Gastrocnemius medialis (tissue), 4 donors: ENCODE results near the gene PLAC1. TPM values are rescaled to one million over a fixed set of nuclear protein-coding genes. Genes with fewer than 3 reads are reported as not detected.
A peak's percentile ranks its signal among the peaks of the same experiment; 100 is the strongest.

ENCODE experiments used
- ATAC-seq, 2 donors: fragments of 150-250 bp; one replicate each; pipeline ENCODE4 v1.9.1; 2016
- DNase-seq, 2 donors: peaks; one replicate each; pipeline ENCODE4 v3.0.0-alpha.2; 2019
- H3K27ac ChIP-seq, 4 donors: fragments of 200-600 bp; sonication (generic); 1 replicate in 1 of 4; 2 replicates in 3 of 4; pipeline ENCODE4 v1.5.1; 2016 to 2018; ENCODE audit warnings: mild to moderate bottlenecking in 2 of 4, moderate library complexity in 1 of 4
- H3K27me3 ChIP-seq, 3 donors: fragments of 200-600 bp; sonication (generic) in 2 of 3; 1 replicate in 1 of 3; 2 replicates in 2 of 3; pipeline versions ENCODE4 v1.5.1 to v1.6.0; 2016 to 2019; ENCODE audit warnings: mild to moderate bottlenecking in 1 of 3, moderate library complexity in 1 of 3
- H3K36me3 ChIP-seq, 2 donors: fragments of 200-600 bp; sonication (generic) in 1 of 2; one replicate each; pipeline ENCODE4 v1.5.1; 2017 to 2018
- H3K4me1 ChIP-seq, 2 donors: fragments of 200-600 bp; sonication (generic) in 1 of 2; one replicate each; pipeline ENCODE4 v1.5.1; 2016 to 2017; ENCODE audit warnings: mild to moderate bottlenecking in 2 of 2
- H3K4me3 ChIP-seq, 4 donors: fragments of 200-600 bp; sonication (generic) in 3 of 4; 1 replicate in 1 of 4; 2 replicates in 3 of 4; pipeline ENCODE4 v1.5.1; 2016 to 2019; ENCODE audit warnings: mild to moderate bottlenecking in 2 of 4
- H3K9me3 ChIP-seq, 3 donors: fragments of 200-600 bp; sonication (generic) in 2 of 3; 1 replicate in 1 of 3; 2 replicates in 2 of 3; pipeline ENCODE4 v1.5.1; 2016 to 2019
- POLR2A ChIP-seq, 2 donors: fragments of 450-650 bp; IDR thresholded peaks; one replicate each; pipeline ENCODE4 v1.6.1; 2017; ENCODE audit warnings: antibody characterized with exemption in 2 of 2, mild to moderate bottlenecking in 2 of 2, moderate library complexity in 2 of 2
- in situ Hi-C, 4 donors: fragments of 200-750 bp; cut with MboI; loops; one replicate each; pipeline versions ENCODE4 v1.15.0 to v1.8.0; 2017; ENCODE audit warnings: low sequenced_read_pairs in 4 of 4
- intact Hi-C: fragments of 100-400 bp; cut with DNase I; formaldehyde crosslinking; loops from one replicate; pipeline ENCODE4 v1.15.1; 2023; ENCODE audit warnings: low total_unique reads
- total RNA-seq, 4 donors: library from RNA; depleted of rRNA; stranded (reverse); fragments of >200 nt; gene quantifications; one replicate each; pipeline versions ENCODE4 v1.1.0 to v1.2.3, GENCODE V29; 2016
- TF ChIP-seq, protein P1 (sequence below), 5 experiments: fragments of 450-650 bp in 3 of 5; fragments of 200-600 bp in 2 of 5; sonication (generic) in 2 of 5; IDR thresholded peaks in 4 of 5; conservative IDR thresholded peaks in 1 of 5; 1 replicate in 4 of 5; 2 replicates in 1 of 5; pipeline ENCODE4 v1.5.1; 2016 to 2019; ENCODE audit warnings: antibody characterized with exemption in 5 of 5, mild to moderate bottlenecking in 3 of 5, moderate library complexity in 3 of 5

Gene PLAC1
- total RNA-seq, 4 donors from 2014 or later = not detected

- no peak for ATAC-seq
- H3K27me3 ChIP-seq = no peaks in the 10 kb centered on the region
Measured at GRCh38 chrX:134693644-134694043, 35.4 kb upstream of the PLAC1 start.

DNA sequence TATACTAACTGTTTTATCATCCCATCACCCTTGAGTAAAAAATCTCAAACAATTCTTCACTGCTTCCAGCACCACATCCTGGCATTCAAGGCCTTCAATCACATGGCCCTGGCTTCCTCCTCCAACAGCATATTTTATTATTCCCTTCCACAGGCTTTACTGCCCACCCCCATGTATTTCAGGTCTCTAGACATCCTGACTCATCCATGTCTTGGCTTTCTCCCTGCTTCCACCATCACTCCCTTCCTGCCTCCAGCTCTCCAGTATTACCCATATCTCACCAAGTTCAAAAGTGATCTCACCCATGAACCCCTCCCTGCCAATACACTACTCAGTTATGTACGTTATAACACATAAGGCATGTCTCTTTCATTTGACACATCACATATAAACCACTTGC, 34.7 kb upstream of the PLAC1 start:
- intact Hi-C loops (loop anchor here (5.0 kb wide), 1 partner anchor 121 kb away; no protein-coding TSS in a partner anchor), in situ Hi-C loops (no loop called here)
- TF ChIP-seq POLR2A (IDR thresholded peaks at IDR 0.05) = no peak
- TF ChIP-seq, protein P1, sequence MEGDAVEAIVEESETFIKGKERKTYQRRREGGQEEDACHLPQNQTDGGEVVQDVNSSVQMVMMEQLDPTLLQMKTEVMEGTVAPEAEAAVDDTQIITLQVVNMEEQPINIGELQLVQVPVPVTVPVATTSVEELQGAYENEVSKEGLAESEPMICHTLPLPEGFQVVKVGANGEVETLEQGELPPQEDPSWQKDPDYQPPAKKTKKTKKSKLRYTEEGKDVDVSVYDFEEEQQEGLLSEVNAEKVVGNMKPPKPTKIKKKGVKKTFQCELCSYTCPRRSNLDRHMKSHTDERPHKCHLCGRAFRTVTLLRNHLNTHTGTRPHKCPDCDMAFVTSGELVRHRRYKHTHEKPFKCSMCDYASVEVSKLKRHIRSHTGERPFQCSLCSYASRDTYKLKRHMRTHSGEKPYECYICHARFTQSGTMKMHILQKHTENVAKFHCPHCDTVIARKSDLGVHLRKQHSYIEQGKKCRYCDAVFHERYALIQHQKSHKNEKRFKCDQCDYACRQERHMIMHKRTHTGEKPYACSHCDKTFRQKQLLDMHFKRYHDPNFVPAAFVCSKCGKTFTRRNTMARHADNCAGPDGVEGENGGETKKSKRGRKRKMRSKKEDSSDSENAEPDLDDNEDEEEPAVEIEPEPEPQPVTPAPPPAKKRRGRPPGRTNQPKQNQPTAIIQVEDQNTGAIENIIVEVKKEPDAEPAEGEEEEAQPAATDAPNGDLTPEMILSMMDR (IDR thresholded peaks at IDR 0.05 in 4 of 5, conservative IDR thresholded peaks at IDR 0.05 in 1 of 5) = no peak
- H3K9me3 ChIP-seq = no peaks in the 10 kb centered on the region
- DNase-seq = no peak
- no peaks in the 10 kb centered on the region for H3K36me3 ChIP-seq
- no peaks in the 10 kb centered on the region for H3K27me3 ChIP-seq
- ATAC-seq = no peak
- no peak overlapping the region for H3K27ac ChIP-seq
- peaks cover 5 to 14% of the 10 kb centered on the region in 2 donors for H3K4me1 ChIP-seq
- no peak overlapping the region for H3K4me3 ChIP-seq

More at GRCh38 chrX:134693644-134694043, 35.4 kb upstream of the PLAC1 start:
- Histone ChIP-seq H3K27ac (peak overlapping the region in 3 of 4 donors; percentile 45 to 71 (median 55)), H3K36me3 (no peaks in the 10 kb centered on the region), H3K4me3 (no peak overlapping the region), H3K4me1 (peaks cover 5 to 11% of the 10 kb centered on the region in 2 donors), H3K9me3 (no peaks in the 10 kb centered on the region)
- no peak for TF ChIP-seq POLR2A (IDR thresholded peaks at IDR 0.05)
- TF ChIP-seq, protein P1 (IDR thresholded peaks at IDR 0.05 in 4 of 5, conservative IDR thresholded peaks at IDR 0.05 in 1 of 5) = no peak
- in situ Hi-C loops = no loop called here
- DNase-seq = no peak
- intact Hi-C loops = loop anchor here (2.0 to 5.0 kb wide), 2 partner anchors 43 to 121 kb away; no protein-coding TSS in a partner anchor

- in situ Hi-C loops (no loop called here), intact Hi-C loops (loop anchor here (5.0 kb wide), 1 partner anchor 120 kb away; no protein-coding TSS in a partner anchor)
- Histone ChIP-seq H3K27ac (no peak overlapping the region), H3K27me3 (no peaks in the 10 kb centered on the region), H3K4me1 (peaks cover 5 to 14% of the 10 kb centered on the region in 2 donors), H3K36me3 (no peaks in the 10 kb centered on the region), H3K4me3 (no peak overlapping the region), H3K9me3 (no peaks in the 10 kb centered on the region)
- TF ChIP-seq, protein P1 (IDR thresholded peaks at IDR 0.05 in 4 of 5, conservative IDR thresholded peaks at IDR 0.05 in 1 of 5) = no peak
- TF ChIP-seq POLR2A (IDR thresholded peaks at IDR 0.05) = no peak
- ATAC-seq = no peak
- no peak for DNase-seq
Measured at GRCh38 chrX:134692233-134692632, 34.0 kb upstream of the PLAC1 start.

- TF ChIP-seq, protein P1 (IDR thresholded peaks at IDR 0.05 in 4 of 5, conservative IDR thresholded peaks at IDR 0.05 in 1 of 5) = no peak
- TF ChIP-seq POLR2A (IDR thresholded peaks at IDR 0.05) = no peak
- no peak for DNase-seq
- Histone ChIP-seq H3K4me1 (peaks cover 5 to 14% of the 10 kb centered on the region in 2 donors), H3K27me3 (no peaks in the 10 kb centered on the region), H3K27ac (no peak overlapping the region), H3K4me3 (no peak overlapping the region), H3K9me3 (no peaks in the 10 kb centered on the region), H3K36me3 (no peaks in the 10 kb centered on the region)
- ATAC-seq = no peak
- intact Hi-C loops (loop anchor here (5.0 kb wide), 1 partner anchor 119 kb away; no protein-coding TSS in a partner anchor), in situ Hi-C loops (no loop called here)
Measured at GRCh38 chrX:134691453-134691852, 33.2 kb upstream of the PLAC1 start.

GRCh38 chrX:134688839-134689238, 30.6 kb upstream of the PLAC1 start:
- in situ Hi-C loops (no loop called here), intact Hi-C loops (no loop called here)
- no peaks in the 10 kb centered on the region for H3K27me3 ChIP-seq
- H3K4me3 ChIP-seq = no peak overlapping the region
- H3K27ac ChIP-seq = peak overlapping the region; percentile 27 to 79 (median 73)
- DNase-seq (no peak), ATAC-seq (no peak)
- H3K9me3 ChIP-seq = no peaks in the 10 kb centered on the region
- no peak for TF ChIP-seq POLR2A (IDR thresholded peaks at IDR 0.05)
- TF ChIP-seq, protein P1 (IDR thresholded peaks at IDR 0.05 in 4 of 5, conservative IDR thresholded peaks at IDR 0.05 in 1 of 5) = no peak
- peaks cover 2 to 18% of the 10 kb centered on the region in 2 donors for H3K4me1 ChIP-seq
- H3K36me3 ChIP-seq = no peaks in the 10 kb centered on the region
